Measurements from ENCODE around the gene TRIM46.
"Not testable (repeated sequence)": the region's sequence is repeated elsewhere in the genome, so short reads cannot be mapped to it uniquely, and the experiment has no call there.

TRIM46 gene

DNA sequence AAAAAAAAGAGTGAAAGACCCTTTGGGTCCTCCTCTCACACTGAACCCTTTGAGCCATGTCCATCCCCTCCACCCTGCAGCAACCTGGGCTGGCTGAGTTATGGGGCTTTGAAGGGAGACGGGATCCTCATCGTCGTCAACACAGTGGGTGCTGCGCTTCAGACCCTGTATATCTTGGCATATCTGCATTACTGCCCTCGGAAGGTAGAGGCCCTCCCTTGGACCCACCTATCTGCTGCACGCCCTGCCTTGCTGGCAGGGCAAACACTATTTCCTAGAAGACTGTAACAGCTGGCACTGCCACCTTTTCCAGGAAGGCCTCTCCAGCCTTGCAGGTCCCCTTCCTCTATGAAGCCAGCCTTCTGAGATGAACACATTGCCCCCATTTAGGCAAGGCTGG lies 36.9 kb upstream of the TRIM46 start:
- DNase-seq (ENCODE audit: low read depth in 2 of 3, low spot score in 1 of 3), result no peak

DNA sequence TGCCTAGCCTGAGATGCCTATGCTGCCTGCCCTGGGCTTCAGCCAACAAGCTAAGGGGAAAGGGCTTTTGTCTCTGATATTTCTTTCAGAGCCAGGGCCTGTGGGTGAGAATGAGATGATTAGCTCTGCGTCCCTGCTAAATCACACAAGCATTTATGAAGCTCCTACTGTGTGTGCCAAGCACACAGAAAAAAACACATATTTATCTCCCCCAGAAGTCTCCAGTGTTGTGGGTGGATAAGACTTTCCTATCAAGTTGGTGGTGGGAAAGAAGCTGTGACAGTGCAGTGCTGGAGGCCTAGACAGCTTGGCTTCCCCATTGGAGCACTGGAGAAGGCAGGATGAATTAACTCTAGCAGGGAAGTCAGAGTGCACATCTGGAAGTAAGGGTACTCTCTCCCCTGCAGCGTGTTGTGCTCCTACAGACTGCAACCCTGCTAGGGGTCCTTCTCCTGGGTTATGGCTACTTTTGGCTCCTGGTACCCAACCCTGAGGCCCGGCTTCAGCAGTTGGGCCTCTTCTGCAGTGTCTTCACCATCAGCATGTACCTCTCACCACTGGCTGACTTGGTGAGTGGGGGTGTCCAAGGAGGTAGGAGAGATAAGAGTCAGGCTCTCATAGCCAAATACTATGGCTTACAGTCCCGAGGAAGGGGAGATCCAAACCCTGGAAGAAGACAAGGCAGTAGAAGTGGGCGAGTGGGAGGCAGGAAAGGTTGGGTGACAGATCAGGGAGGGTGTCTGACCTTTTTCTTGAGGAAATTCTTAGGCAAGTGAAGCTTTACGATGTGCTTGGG lies 36.3 kb upstream of the TRIM46 start:
- DNase-seq (ENCODE audit: low read depth in 2 of 3, low spot score in 1 of 3), result no peak

DNA sequence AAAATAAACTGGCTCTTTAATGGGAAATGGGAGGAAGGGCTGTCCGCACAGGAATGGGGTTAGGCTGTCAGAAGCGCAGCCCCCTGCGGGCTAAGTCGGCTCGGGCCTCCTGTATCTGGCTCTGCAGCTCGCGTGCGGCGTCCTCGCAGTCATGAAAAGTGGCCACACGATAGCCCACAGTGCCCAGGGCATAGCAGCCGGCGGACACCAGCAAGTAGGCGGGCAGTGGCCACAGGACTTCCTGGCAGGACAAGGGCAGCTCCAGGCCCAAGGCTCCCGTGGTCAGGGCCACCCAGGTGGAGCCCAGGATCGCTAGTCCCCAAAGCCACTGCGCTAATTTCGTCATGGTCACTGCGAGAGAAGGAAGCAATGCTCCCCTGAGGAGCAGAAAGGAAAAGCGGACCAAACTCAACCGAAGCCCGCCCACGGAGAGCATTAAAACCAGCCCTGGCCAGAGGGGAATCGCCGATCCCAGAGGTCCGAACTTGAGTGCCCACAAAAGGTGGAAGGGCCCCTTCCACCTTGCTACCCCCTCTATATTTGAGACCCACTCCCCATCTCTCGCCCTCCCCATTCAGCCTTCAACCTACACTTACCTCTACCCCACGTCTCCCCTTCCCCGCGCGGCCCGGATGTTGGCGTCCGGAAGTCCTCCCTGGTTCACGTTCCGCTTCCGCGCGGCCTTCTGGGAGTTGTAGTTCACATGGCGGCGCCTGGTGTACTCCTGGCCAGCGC lies 33.6 kb upstream of the TRIM46 start, which contains the start of gene DPM3:
TSS of gene DPM3 (minus strand) at position 637 of the 735 bp plus-strand sequence. CDS start at position 346, 291 bp downstream.
- peak; percentile 83 to 92 (median 90) for DNase-seq (ENCODE audit: low read depth in 2 of 3, low spot score in 1 of 3)

DNA sequence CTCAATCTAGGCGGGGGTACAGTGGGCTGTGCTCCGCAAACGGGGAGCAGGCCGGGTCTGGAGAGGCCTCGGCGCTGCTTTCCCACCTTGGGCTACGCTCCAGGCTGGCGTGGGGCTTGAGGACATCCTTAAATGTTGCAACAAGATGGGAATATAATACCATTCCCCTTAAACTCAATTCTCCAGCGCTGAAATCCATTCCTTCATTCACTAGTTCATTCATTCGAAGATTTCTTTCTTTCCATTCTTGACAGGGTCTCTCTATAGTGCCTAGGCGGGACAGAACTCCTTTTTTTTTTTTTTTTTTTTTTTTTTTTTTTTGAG lies 33.1 kb upstream of the TRIM46 start:
- DNase-seq (ENCODE audit: low read depth in 2 of 3, low spot score in 1 of 3), result no peak

DNA sequence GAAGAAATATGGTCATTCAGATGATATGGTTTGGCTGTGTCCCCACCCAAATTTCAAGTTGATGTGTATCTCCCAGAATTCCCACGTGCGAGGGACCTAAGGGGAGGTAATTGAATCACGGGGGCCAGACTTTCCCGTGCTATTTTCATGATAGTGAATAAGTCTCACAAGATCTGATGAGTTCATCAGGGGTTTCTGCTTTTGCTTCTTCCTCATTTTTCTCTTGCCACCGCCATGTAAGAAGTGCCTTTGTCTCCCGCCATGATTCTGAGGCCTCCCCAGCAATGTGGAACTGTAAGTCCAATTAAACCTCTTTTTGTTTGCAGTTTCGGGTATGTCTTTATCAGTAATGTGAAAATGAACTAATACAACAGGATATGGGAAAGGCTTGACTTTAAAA lies 31.9 kb upstream of the TRIM46 start:
- DNase-seq (ENCODE audit: low read depth in 2 of 3, low spot score in 1 of 3), result no peak

DNA sequence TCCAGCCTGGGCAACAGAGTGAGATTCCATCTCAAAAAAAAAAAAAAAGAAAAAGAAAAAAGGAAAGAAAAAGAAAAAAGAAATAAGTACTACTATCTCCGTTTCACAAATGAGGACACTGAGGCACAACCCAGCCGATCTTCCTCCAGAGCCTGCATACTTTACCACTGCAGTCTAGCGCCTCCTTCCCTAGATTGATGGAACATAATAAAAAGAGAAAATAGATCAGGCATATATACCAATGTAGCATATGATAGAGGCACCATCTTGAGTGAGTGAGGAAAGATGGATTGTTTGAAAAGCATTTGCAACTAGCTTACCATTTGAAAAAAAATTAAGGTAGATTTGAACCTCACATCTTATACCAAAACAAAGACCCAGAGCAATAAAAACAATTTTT lies 28.2 kb upstream of the TRIM46 start:
- no peak for DNase-seq (ENCODE audit: low read depth in 2 of 3, low spot score in 1 of 3)

DNA sequence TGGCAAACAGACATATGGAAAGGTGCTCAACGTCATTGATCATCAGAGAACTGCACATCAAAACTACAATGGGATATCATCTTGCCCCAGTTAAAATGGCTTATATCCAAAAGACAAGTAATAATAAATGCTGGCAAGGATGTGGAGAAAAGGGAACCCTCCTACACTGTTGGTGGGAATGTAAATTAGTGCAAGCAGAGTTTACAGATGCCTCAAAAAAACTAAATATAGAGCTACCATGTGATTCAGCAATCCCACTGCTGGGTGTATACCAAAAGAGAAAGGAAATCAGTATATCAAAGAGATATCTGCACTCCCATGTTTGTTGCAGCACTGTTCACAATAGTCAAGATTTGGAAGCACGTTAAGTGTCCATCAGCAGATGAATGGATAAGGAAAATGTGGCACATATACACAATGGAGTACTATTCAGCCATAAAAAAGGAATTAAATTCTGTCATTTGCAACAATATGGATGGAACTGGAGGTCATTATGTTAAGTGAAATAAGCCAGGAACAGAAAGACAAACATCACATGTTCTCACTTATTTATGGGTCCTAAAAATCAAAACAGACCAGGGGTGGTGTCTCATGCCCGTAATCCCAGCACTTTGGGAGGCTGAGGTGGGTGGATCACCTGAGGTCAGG lies 17.5 kb upstream of the TRIM46 start:
- DNase-seq (ENCODE audit: low read depth in 2 of 3, low spot score in 1 of 3), result not testable (repeated sequence)

DNA sequence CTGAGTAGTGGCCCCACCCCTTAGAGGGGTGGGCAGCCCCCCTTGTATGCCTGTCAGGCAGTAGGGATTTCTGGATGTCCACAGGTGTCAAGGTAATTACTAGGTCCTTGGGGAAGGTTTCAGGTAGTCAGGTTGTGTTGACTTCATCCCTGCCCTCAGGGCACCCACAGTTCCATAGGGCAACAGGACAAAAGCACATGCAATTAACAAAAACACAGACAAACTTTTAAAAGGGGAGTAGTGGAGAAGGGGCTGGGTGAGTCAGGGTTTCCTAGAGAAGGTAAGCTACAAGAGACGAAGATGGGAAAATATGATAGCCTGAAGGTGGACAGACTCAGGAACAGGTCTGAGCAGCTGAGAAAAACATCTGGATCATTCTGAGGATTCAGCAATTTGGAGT lies 14.7 kb upstream of the TRIM46 start:
- no peak for DNase-seq (ENCODE audit: low read depth in 2 of 3, low spot score in 1 of 3)

DNA sequence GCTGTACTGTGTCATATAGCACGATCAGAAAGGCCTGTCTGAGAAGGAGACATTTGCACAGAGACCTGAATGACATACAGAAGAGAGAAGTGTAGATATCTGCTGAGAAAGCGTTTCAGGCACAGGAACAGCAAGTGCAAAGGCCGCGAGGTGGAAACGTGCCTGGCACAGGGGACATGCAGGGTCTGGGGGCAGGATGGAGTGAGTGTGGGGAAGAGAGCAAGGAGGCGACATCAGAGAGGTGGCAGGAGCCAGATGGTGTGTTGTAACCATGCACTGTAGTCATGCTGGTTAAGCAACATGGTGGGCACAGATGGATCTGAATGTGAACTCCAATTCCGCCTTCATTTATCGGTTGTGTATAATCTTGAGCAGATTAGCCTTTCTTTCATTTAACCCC lies 13.5 kb upstream of the TRIM46 start:
- no peak for DNase-seq (ENCODE audit: low read depth in 2 of 3, low spot score in 1 of 3)

DNA sequence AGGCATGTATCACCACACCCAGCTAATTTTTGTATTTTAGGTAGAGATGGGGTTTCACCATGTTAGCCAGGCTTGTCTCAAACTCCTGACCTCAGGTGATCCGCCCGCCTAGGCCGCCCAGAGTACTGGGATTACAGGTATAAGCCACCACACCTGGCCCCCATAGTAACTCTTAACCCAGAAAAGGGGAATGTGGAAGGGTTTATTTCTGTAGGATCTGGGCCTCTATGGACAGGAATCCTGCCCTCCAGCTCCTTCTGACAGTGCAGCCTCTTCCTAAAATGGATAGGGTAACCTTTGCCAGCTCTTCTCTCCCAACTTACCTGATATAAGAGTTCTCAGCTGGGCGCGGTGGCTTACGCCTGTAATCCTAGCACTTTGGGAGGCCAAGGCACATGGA lies 11.0 kb upstream of the TRIM46 start:
- DNase-seq (ENCODE audit: low read depth in 2 of 3, low spot score in 1 of 3), result not testable (repeated sequence)

DNA sequence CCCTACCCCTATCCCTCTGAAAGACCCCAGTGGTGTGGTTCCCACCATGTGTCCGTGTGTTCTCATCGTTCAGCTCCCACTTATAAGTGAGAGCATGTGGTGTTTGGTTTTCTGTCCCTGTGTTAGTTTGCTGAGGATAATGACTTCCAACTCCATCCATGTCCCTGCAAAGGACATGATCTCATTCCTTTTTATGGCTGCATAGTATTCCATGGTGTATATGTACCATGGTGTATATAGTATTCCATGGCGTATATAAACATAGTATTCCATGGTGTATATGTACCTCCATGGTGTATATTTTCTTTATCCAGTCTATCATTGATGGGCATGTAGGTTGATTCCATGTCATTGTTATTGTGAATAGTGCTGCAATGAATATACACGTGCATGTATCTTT lies 9.9 kb upstream of the TRIM46 start:
- not testable (repeated sequence) for DNase-seq (ENCODE audit: low read depth in 2 of 3, low spot score in 1 of 3)

DNA sequence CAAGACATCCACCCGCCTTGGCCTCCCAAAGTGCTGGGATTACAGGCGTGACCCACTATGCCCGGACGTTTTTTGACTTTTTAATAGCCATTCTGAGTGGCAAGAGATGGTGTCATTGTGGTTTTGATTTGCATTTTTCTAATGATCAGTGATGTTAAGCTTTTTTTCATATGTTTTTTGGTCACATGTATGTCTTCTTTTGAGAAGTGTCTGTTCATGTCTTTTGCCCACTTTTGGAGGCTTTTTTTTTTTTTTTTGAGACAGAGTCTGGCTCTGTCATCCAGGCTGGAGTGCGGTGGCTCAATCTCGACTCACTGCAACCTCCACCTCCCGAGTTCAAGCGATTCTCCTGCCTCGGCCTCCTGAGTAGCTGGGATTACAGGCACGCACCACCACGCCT lies 9.0 kb upstream of the TRIM46 start:
- not testable (repeated sequence) for DNase-seq (ENCODE audit: low read depth in 2 of 3, low spot score in 1 of 3)

DNA sequence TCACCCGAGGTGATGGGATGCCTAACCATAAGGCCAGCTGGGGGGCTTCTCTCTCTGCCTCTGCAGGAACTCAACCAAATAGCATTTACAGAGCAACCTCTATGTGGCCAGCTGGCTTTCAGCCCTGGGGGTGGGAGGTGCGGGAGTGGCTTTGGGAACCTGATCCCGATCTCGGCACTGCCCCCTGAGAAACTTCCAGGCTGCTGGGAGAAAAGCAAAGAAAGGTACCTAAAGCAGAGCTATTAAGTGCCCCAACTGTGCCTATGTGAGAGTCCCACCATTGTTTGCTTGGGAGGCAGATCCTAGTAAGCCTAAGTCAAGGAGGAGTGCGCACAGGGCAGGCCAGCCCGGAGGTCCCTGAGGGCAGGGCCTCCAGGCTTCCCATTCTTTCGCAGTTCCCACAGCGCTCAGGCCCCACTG lies 7.6 kb upstream of the TRIM46 start:
- no peak for DNase-seq (ENCODE audit: low read depth in 2 of 3, low spot score in 1 of 3)

DNA sequence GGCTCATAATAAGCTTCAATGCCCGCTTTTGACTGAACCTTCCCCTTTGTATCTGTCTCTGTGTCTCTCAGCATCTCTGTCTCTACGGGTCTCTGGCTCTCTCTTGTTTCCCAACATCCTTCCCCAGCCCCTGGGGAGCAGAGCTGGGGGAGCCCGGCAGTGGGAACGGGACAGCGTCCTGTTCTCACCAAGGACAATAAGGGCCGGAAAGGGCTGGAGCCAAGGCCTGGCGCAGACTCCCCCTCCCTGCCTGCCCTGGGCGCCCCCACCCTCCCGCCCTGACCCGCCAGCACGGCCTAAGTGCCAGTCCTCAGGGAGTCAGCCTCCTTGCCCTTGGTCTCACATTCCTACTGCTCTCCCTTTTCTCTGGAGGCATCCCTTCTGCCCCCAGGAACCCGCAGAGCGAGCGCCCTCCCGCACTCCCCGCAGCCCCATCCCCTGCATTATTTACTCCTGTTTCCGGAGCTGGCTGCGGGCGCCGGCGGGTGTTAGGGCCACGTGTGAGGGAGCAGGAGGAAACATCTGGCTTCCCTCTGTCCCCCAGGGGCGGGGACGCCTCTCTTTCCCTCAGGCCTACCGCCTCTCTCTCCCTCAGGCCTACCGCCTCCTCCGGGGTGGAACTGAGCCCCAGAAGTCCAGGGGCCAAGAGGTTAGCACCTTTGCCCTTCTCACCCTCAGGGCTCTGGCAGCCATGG lies 7.0 kb upstream of the TRIM46 start:
- DNase-seq (ENCODE audit: low read depth in 2 of 3, low spot score in 1 of 3), result no peak

DNA sequence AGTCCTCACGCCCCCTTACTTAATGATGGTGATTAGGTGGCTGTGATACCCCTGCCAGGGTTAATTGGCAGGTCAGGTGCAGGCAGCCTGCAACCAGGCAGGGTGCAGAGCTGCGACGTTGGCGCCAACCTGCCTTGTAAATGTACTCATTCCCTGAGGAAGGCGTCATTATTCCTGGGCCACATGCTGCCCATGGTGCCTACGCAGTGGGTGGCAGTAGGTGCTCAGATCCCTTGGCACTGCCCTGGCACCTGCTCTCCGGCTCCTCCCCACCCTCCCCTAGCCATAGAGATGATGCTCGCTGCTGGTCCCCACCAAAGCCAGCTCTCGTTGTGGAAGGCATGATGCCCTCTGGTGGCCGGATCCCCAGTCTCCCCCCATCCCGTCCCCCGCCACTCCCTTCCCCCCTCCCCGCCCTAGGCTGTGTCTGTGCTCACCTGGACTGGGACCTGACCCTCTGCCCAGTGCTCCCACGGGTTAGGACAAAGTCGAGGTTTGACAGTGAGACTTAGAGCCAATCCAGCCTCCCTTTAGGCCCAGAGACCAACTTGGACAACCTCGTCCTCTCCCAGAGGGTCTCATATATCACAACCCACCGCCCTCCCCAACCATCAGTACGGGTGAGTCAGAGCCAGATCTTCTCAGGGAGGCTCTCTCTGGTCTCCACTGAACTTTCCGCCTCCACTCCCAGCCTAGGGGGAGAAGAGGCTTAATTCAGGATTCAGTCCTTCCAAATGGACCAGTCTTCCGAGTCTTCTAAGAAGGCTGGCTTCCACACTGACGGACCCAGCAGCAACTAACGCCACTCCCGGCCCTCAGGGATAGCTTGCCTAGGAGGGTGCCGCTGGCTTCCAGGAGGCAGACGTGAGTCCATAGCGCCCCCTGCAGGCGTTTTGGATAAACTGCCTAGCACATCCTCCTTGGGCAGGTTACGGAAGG lies 6.2 kb upstream of the TRIM46 start:
- peak; percentile 79 to 90 (median 82) for DNase-seq (ENCODE audit: low read depth in 2 of 3, low spot score in 1 of 3)

DNA sequence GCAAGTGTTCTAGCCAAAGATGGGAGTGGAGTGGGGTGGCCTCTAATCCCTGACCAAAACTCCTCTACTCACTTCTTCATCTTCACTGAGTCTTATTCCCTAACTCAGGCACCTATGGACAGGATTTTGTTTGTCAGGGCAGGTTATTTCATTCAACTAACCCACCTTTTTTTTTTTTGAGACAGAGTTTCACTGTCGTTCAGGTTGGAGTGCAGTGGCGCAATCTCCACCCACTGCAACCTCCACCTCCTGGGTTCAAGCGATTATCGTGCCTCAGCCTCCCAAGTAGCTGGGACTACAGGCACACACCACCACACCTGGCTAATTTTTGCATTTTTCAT lies 5.6 kb upstream of the TRIM46 start:
- not testable (repeated sequence) for DNase-seq (ENCODE audit: low read depth in 2 of 3, low spot score in 1 of 3)

DNA sequence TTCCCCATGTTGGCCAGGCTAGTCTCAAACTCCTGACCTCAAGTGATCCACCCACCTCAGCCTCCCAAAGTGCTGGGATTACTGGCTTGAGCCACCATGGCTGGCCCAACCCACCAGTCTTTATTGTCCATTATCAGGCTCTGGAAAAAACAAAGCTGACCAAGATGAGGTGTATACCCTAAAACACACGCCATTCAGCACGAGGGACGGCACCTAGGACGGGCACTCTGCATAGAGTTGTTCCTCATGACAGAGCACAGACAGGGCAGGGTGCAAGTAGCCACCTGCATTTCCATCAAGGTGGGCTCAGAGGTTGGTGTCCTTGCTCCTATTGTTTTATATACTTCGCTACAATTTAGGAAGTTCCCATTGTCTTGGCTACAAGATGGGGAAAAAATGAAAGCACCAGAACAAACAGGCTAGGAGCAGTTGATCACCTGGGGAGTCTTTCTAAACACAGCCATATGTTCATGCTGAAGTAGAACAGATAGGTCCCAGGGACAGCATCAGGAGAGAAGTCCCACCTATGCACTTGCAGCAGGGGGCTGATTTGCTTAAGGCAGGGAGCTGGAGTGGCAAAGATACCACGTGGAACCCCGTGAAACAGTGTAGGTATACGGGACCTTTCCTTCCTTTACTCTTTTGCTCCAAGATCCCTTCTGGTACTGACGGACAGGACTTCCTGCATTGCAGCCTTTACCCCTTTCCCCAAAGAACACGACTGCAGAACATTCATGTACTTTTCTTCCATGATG lies 5.0 kb upstream of the TRIM46 start:
- DNase-seq (ENCODE audit: low read depth in 2 of 3, low spot score in 1 of 3), result no peak

DNA sequence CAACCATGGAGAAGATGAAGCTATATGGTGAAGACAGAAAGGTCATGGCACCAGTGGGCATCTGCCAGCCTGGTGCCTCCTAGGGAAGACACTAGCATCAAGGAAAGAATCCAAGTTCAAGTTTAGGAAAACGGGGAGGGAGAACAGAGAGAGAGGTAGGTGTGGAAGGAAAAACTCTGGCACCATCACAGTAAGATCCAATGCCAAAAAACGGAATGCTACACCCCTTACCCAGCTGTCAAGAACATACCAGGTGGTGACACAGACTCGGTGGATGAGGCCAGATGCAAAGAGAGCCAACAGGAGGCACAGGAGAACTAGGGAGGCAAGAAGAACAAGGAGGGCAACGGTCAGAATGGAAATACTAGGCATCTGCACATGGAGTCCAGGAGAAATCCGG lies 4.1 kb upstream of the TRIM46 start:
- DNase-seq (ENCODE audit: low read depth in 2 of 3, low spot score in 1 of 3), result no peak

DNA sequence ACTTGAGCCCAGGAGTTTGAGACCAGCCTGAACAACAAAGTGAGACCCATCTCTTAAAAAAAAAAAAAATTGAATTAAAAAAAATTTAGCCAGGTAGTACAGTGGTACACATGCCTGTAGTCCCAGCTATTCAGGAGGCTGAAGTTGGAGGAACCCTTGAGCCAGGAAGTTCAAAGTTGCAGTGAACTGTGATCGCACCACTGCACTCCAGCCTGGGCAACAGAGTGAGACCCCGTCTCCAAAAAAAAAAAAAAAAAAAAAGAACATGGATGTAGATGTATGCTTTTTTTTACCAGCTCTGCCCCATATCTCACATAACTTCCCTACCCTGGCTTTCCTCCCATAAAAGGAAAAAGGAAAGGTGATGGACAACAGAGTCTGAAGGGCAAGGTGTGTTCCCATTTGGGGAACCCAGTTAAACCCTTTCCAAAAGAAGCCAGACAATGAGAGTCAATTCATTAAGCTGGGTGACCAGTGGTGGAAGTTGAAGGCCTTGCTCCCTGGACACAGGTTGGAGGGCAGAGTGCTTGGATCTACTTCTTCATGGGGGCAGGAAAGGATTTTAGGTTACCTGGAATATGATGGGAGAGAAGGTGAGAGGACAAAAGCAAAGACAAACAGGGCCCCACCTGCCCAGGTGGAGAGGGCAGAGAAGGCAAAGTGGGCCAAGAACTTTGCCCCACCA lies 3.4 kb upstream of the TRIM46 start:
- no peak for DNase-seq (ENCODE audit: low read depth in 2 of 3, low spot score in 1 of 3)
